Measurements from ENCODE around the gene PBXIP1.

Gene PBXIP1

GRCh38 chr1:154940651-154941194 lies 15.2 kb downstream of the PBXIP1 start:
- no peaks in the 10 kb centered on the region for H3K27me3 ChIP-seq (ENCODE audit: control insufficient read depth, low read length)
- TF ChIP-seq, protein P1, sequence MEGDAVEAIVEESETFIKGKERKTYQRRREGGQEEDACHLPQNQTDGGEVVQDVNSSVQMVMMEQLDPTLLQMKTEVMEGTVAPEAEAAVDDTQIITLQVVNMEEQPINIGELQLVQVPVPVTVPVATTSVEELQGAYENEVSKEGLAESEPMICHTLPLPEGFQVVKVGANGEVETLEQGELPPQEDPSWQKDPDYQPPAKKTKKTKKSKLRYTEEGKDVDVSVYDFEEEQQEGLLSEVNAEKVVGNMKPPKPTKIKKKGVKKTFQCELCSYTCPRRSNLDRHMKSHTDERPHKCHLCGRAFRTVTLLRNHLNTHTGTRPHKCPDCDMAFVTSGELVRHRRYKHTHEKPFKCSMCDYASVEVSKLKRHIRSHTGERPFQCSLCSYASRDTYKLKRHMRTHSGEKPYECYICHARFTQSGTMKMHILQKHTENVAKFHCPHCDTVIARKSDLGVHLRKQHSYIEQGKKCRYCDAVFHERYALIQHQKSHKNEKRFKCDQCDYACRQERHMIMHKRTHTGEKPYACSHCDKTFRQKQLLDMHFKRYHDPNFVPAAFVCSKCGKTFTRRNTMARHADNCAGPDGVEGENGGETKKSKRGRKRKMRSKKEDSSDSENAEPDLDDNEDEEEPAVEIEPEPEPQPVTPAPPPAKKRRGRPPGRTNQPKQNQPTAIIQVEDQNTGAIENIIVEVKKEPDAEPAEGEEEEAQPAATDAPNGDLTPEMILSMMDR (IDR thresholded peaks at IDR 0.05; ENCODE audit: low read depth, low read length, poor library complexity, severe bottlenecking): no peak
- no peak for TF ChIP-seq EZH2phosphoT487 (IDR thresholded peaks at IDR 0.05; ENCODE audit: borderline replicate concordance, low read length)
- peak overlapping the region; percentile 86 for H3K4me2 ChIP-seq (ENCODE audit: low read length)
- H3K79me2 ChIP-seq (ENCODE audit: control insufficient read depth, low read length): peaks cover 63% of the 10 kb centered on the region
- peaks cover 90% of the 10 kb centered on the region for H3K4me1 ChIP-seq (ENCODE audit: control insufficient read depth, low read length)
- H4K20me1 ChIP-seq (ENCODE audit: control insufficient read depth, insufficient read depth, low read depth, low read length): no peaks in the 10 kb centered on the region
- H3F3A ChIP-seq (ENCODE audit: control insufficient read depth, insufficient read depth): peaks cover 37% of the 10 kb centered on the region
- peak overlapping the region; percentile 83 for H3K4me3 ChIP-seq (ENCODE audit: low read length)
- H3K9me3 ChIP-seq (ENCODE audit: control insufficient read depth, insufficient read depth, low read length): no peaks in the 10 kb centered on the region
- peak overlapping the region; percentile 94 for H3K27ac ChIP-seq (ENCODE audit: low read depth, low read length)
- peaks cover 27% of the 10 kb centered on the region for H3K36me3 ChIP-seq (ENCODE audit: control insufficient read depth, low read length)
- no peaks in the 10 kb centered on the region for H3K9me2 ChIP-seq (replicated peaks; ENCODE audit: control insufficient read depth, low read length)

- peaks cover 90% of the 10 kb centered on the region for H3K4me1 ChIP-seq (ENCODE audit: control insufficient read depth, low read length)
- H3F3A ChIP-seq (ENCODE audit: control insufficient read depth, insufficient read depth): peaks cover 37% of the 10 kb centered on the region
- H3K9me3 ChIP-seq (ENCODE audit: control insufficient read depth, insufficient read depth, low read length): no peaks in the 10 kb centered on the region
- TF ChIP-seq, protein P1 (IDR thresholded peaks at IDR 0.05; ENCODE audit: low read depth, low read length, poor library complexity, severe bottlenecking): no peak
- TF ChIP-seq EZH2phosphoT487 (IDR thresholded peaks at IDR 0.05; ENCODE audit: borderline replicate concordance, low read length): no peak
- peak overlapping the region; percentile 94 for H3K27ac ChIP-seq (ENCODE audit: low read depth, low read length)
- no peaks in the 10 kb centered on the region for H3K9me2 ChIP-seq (replicated peaks; ENCODE audit: control insufficient read depth, low read length)
- H3K4me2 ChIP-seq (ENCODE audit: low read length): peak overlapping the region; percentile 86
- no peaks in the 10 kb centered on the region for H4K20me1 ChIP-seq (ENCODE audit: control insufficient read depth, insufficient read depth, low read depth, low read length)
- peaks cover 68% of the 10 kb centered on the region for H3K79me2 ChIP-seq (ENCODE audit: control insufficient read depth, low read length)
- peak overlapping the region; percentile 83 for H3K4me3 ChIP-seq (ENCODE audit: low read length)
- H3K36me3 ChIP-seq (ENCODE audit: control insufficient read depth, low read length): peaks cover 23% of the 10 kb centered on the region
- no peaks in the 10 kb centered on the region for H3K27me3 ChIP-seq (ENCODE audit: control insufficient read depth, low read length)
Measured at GRCh38 chr1:154940213-154940560, 15.7 kb downstream of the PBXIP1 start.

DNA sequence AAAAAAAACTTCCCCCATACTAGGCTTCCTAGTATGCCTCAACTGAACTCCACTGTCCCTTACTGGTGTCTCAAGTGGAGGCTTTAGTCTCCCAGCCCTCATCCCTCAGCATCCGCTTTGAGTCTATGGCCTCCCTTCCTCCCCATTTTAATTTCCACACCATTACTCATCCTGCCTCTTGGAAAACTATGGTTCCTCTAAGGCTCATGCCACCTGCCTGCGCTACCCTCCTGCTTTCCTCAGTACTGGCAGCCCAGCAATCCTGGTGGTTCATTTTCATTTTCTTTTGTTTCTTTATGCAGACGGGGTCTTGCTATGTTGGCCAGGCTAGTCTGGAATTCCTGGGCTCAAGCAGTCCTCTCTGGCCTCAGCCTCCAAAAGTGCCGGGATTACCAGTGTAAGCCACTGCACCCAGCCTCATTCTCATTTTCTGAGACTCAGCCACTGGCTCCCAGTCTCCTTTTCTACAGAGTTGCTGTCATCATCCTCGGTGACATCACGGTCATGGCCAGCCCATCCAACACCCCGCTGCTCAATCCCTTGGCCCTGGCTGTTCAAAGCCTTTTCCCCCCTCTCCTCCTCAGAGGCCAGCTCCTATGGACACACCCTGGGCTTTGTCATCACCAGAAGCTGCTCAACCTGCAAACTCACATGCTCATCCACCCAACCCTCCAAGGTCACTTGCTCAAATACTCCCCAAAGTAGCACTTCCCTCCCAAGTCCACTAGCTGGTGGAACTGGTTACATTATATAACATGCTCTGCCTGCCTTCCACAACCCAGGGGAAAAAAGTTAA lies 17.1 kb downstream of the PBXIP1 start:
- no peaks in the 10 kb centered on the region for H3K9me2 ChIP-seq (replicated peaks; ENCODE audit: control insufficient read depth, low read length)
- no peak for TF ChIP-seq EZH2phosphoT487 (IDR thresholded peaks at IDR 0.05; ENCODE audit: borderline replicate concordance, low read length)
- TF ChIP-seq, protein P1 (IDR thresholded peaks at IDR 0.05; ENCODE audit: low read depth, low read length, poor library complexity, severe bottlenecking): no peak
- peak overlapping the region; percentile 97 for H3K27ac ChIP-seq (ENCODE audit: low read depth, low read length)
- peaks cover 31% of the 10 kb centered on the region for H3F3A ChIP-seq (ENCODE audit: control insufficient read depth, insufficient read depth)
- no peaks in the 10 kb centered on the region for H3K9me3 ChIP-seq (ENCODE audit: control insufficient read depth, insufficient read depth, low read length)
- no peaks in the 10 kb centered on the region for H4K20me1 ChIP-seq (ENCODE audit: control insufficient read depth, insufficient read depth, low read depth, low read length)
- peaks cover 79% of the 10 kb centered on the region for H3K4me1 ChIP-seq (ENCODE audit: control insufficient read depth, low read length)
- peaks cover 80% of the 10 kb centered on the region for H3K79me2 ChIP-seq (ENCODE audit: control insufficient read depth, low read length)
- H3K27me3 ChIP-seq (ENCODE audit: control insufficient read depth, low read length): no peaks in the 10 kb centered on the region
- H3K36me3 ChIP-seq (ENCODE audit: control insufficient read depth, low read length): peaks cover 14% of the 10 kb centered on the region
- peak overlapping the region; percentile 86 for H3K4me2 ChIP-seq (ENCODE audit: low read length)
- H3K4me3 ChIP-seq (ENCODE audit: low read length): peak overlapping the region; percentile 89

Data from DOHH2 (cell line).